SU-DHL-6 (cell line): ENCODE results near the gene C1QL3.

Experiments used
- H2AFZ ChIP-seq: fragments of 200-600 bp; sonication (generic); 2 replicates; pipeline ENCODE4 v1.6.1; 2014; ENCODE audit warnings: low read depth, mild to moderate bottlenecking, moderate library complexity, mixed read lengths, antibody characterized with exemption, low read length; ENCODE audit not compliant: severe bottlenecking
- H3F3A ChIP-seq: fragments of 200-600 bp; shearing (Covaris generic); 2 replicates; pipeline ENCODE4 v1.6.0; 2016; ENCODE audit warnings: antibody characterized with exemption, mild to moderate bottlenecking; ENCODE audit not compliant: insufficient read depth
- H3K27ac ChIP-seq: fragments of 200-600 bp; sonication (generic); 2 replicates; pipeline ENCODE4 v1.5.1; 2016; ENCODE audit warnings: low read depth, mild to moderate bottlenecking, low read length, moderate library complexity, mixed read lengths
- H3K27me3 ChIP-seq: fragments of 200-600 bp; sonication (generic), shearing (Covaris generic); 2 replicates; pipeline ENCODE4 v1.6.0; 2014; ENCODE audit warnings: mild to moderate bottlenecking, low read length
- H3K36me3 ChIP-seq: fragments of 200-600 bp; sonication (generic); 2 replicates; pipeline ENCODE4 v1.6.1; 2014; ENCODE audit warnings: mild to moderate bottlenecking, low read length, mixed read lengths
- H3K4me2 ChIP-seq: fragments of 300-600, 200-600 bp; shearing (Covaris generic), sonication (generic); 2 replicates; pipeline ENCODE4 v1.6.0; 2014; ENCODE audit warnings: low read length, low read depth, mild to moderate bottlenecking; ENCODE audit not compliant: poor library complexity, severe bottlenecking
- H3K4me3 ChIP-seq: fragments of 200-600 bp; sonication (generic); 2 replicates; pipeline ENCODE4 v1.5.1; 2014; ENCODE audit warnings: antibody characterized with exemption, low read length, mild to moderate bottlenecking, mixed read lengths; ENCODE audit not compliant: insufficient read depth, poor library complexity, severe bottlenecking
- H3K79me2 ChIP-seq: fragments of 200-600 bp; sonication (generic); 2 replicates; pipeline ENCODE4 v1.6.1; 2014; ENCODE audit warnings: mild to moderate bottlenecking, low read length, moderate library complexity; ENCODE audit not compliant: insufficient read depth
- H3K9ac ChIP-seq: fragments of 200-600 bp; sonication (generic); 2 replicates; pipeline ENCODE4 v1.7.0; 2014; ENCODE audit warnings: mild to moderate bottlenecking, low read length
- H3K9me2 ChIP-seq: fragments of 200-600 bp; sonication (generic); replicated peaks from 2 replicates; pipeline ENCODE4 v1.6.1; 2014; ENCODE audit warnings: low read length; ENCODE audit not compliant: insufficient read depth
- H3K9me3 ChIP-seq: fragments of 200-600 bp; sonication (generic); 2 replicates; pipeline ENCODE4 v1.6.1; 2014; ENCODE audit warnings: low read length, mixed read lengths; ENCODE audit not compliant: insufficient read depth
- H4K20me1 ChIP-seq: fragments of 200-600 bp; sonication (generic); 2 replicates; pipeline ENCODE4 v1.6.1; 2014; ENCODE audit warnings: low read depth, mild to moderate bottlenecking, antibody characterized with exemption, low read length, moderate library complexity, mixed read lengths
- CTCF ChIP-seq: fragments of 200-600 bp; sonication (generic); IDR thresholded peaks from one replicate; pipeline ENCODE4 v1.5.1; 2017; ENCODE audit warnings: antibody characterized with exemption, mild to moderate bottlenecking, low read length, moderate library complexity; ENCODE audit not compliant: insufficient read depth, poor library complexity, severe bottlenecking
- EZH2phosphoT487 ChIP-seq: fragments of 200-600 bp; sonication (generic), shearing (Covaris generic); conservative IDR thresholded peaks from 2 replicates; pipeline ENCODE4 v1.6.1; 2018; ENCODE audit warnings: mild to moderate bottlenecking, antibody characterized with exemption, low read length, moderate library complexity, mixed read lengths

C1QL3 gene

GRCh38 chr10:16497911-16498310 is 23.8 kb downstream of the C1QL3 start:
- Histone ChIP-seq H3K27ac (no peak overlapping the region), H3K4me3 (no peak overlapping the region), H3F3A (no peaks in the 10 kb centered on the region), H3K9ac (no peak overlapping the region), H3K9me3 (no peaks in the 10 kb centered on the region), H2AFZ (no peak overlapping the region), H3K79me2 (no peaks in the 10 kb centered on the region), H3K9me2 (no peaks in the 10 kb centered on the region), H4K20me1 (no peaks in the 10 kb centered on the region; the same call in 1 of the 2 replicates), H3K36me3 (no peaks in the 10 kb centered on the region), H3K27me3 (no peaks in the 10 kb centered on the region), H3K4me2 (no peak overlapping the region)
- TF ChIP-seq EZH2phosphoT487 (no peak), CTCF (no peak)

GRCh38 chr10:16493884-16494536 is 27.7 kb downstream of the C1QL3 start:
- TF ChIP-seq EZH2phosphoT487 (no peak), CTCF (no peak)
- no peak overlapping the region for H3K9ac ChIP-seq

DNA sequence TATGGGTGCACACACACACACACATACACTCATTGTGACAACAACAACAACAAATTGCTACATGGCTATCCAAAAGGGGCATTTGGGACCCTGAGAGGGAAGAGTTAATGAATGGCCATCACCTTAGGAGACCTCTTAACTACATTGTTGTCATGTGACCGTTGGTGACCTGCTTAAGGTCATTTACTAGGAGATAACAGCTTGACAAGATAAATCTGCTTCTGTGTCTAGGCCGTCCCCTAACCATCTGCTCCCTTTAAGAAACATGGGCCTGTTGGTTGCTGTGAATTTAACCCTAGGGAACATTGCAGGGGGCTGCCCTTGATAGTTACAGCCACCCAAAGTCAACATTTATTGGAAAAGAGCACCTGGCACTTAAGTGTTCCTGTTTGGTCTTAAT is 29.7 kb downstream of the C1QL3 start:
- Histone ChIP-seq H4K20me1 (no peaks in the 10 kb centered on the region; the same call in 1 of the 2 replicates), H3K9ac (no peak overlapping the region), H3K36me3 (peaks cover 9% of the 10 kb centered on the region; the same call in 1 of the 2 replicates), H3K4me3 (no peak overlapping the region), H3K79me2 (no peaks in the 10 kb centered on the region), H3K9me3 (no peaks in the 10 kb centered on the region), H2AFZ (no peak overlapping the region), H3K4me2 (no peak overlapping the region), H3K9me2 (no peaks in the 10 kb centered on the region), H3F3A (no peaks in the 10 kb centered on the region), H3K27ac (no peak overlapping the region), H3K27me3 (no peaks in the 10 kb centered on the region)
- TF ChIP-seq CTCF (no peak), EZH2phosphoT487 (no peak)

More at GRCh38 chr10:16493884-16494536, 27.7 kb downstream of the C1QL3 start:
- Histone ChIP-seq H3K4me2 (no peak overlapping the region), H3K9me3 (no peaks in the 10 kb centered on the region), H3K27ac (no peak overlapping the region), H3K9me2 (no peaks in the 10 kb centered on the region), H3F3A (no peaks in the 10 kb centered on the region), H3K36me3 (no peaks in the 10 kb centered on the region), H3K79me2 (no peaks in the 10 kb centered on the region), H4K20me1 (no peaks in the 10 kb centered on the region; the same call in 1 of the 2 replicates), H2AFZ (no peak overlapping the region), H3K27me3 (no peaks in the 10 kb centered on the region), H3K4me3 (no peak overlapping the region)
